Dedifferentiated amniotic fluid mesenchymal stem cell (primary cell): ENCODE results near the gene CDYL.
"Not testable (repeated sequence)": the region's sequence is repeated elsewhere in the genome, so short reads cannot be mapped to it uniquely, and the experiment has no call there.

ENCODE experiments used
- DNase-seq: peaks from one replicate; pipeline ENCODE4 v3.0.0-alpha.2; 2016; ENCODE audit errors: extremely low spot score

CDYL gene

GRCh38 chr6:5003604-5004372 lies 227.6 kb downstream of the CDYL start, which contains the start of gene RPP40:
Gene RPP40, minus strand, starts transcription at chr6:5004037. Its CDS starts 35 bp downstream, at chr6:5004002.
- peak; percentile 96 for DNase-seq

GRCh38 chr6:5004373-5005037 lies 228.3 kb downstream of the CDYL start:
- DNase-seq = no peak

- DNase-seq = not testable (repeated sequence)
Observed at GRCh38 chr6:5005038-5005433, 228.8 kb downstream of the CDYL start.
